ENCODE measurements around the gene UGT1A10. TPM values are rescaled to one million over a fixed set of nuclear protein-coding genes. Genes with fewer than 3 reads are reported as not detected.

UGT1A10 gene
- total and polyA plus RNA-seq, 10 of the 15 experiments (the other 5 are each of a cell fraction or from before 2014, with no cell fraction given), result not detected

DNA sequence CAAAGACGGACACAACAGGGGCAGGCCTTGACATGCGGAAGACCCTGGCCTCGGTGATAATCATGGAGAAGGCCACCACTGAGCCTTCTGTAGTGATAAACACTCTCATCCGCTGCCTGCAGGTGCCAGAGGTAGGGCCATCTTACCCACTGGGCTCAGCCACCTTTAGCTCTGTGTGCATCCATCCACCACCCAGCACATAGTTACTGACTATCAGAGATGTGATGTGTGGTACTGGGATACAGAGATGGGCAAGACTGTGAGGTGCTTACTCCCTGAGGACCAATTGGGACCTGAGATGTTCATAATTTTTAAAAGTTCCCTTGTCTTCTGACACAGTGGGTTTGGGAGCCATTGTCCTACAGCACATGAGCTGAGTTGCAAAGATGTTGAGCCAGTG is 143.5 kb downstream of the UGT1A10 start:
- FAIRE-seq (no peak), DNase-seq (ENCODE audit: low read depth, low spot score) (no peak), ATAC-seq (no peak)
- Histone ChIP-seq H3K9ac (ENCODE audit: control insufficient read depth, insufficient read depth, low read length) (no peak overlapping the region), H3K4me2 (ENCODE audit: control insufficient read depth, insufficient read depth) (no peak overlapping the region), H3K4me1 (ENCODE audit: control insufficient read depth, insufficient read depth, low read length) (no peaks in the 10 kb centered on the region), H3K27ac (ENCODE audit: control insufficient read depth, insufficient read depth) (no peak overlapping the region), H3K4me3 (no peak overlapping the region), H3K9me3 (replicated peaks; ENCODE audit: control insufficient read depth, insufficient read depth, low read length) (no peaks in the 10 kb centered on the region; the same call in 2 of the 3 replicates), H4K20me1 (ENCODE audit: control insufficient read depth, insufficient read depth) (no peaks in the 10 kb centered on the region), H3K79me2 (ENCODE audit: control insufficient read depth, insufficient read depth, low read length) (no peaks in the 10 kb centered on the region), H2AFZ (ENCODE audit: control insufficient read depth, low read depth, low read length) (no peak overlapping the region), H3K36me3 (ENCODE audit: control insufficient read depth in 2 of 2, insufficient read depth in 2 of 2, low read length in 1 of 2) (no peaks in the 10 kb centered on the region), H3K27me3 (replicated peaks in 1 of 2; ENCODE audit: control insufficient read depth in 2 of 2, insufficient read depth in 2 of 2, low read length in 1 of 2) (no peaks in the 10 kb centered on the region)
- ChIA-PET CTCF (no interaction called here), RAD21 (ENCODE audit: unreplicated experiment) (no interaction called here), POLR2A (no interaction called here), SMC1A (ENCODE audit: uncharacterized antibody, unreplicated experiment) (no interaction called here)
- no TSS peak for BruUV-seq (replicated peaks)
- WGBS (ENCODE audit: insufficient coverage, insufficient replicate concordance, low lambda C conversion rate, missing lambda C conversion rate), result 56% methylated on average over 4 of the region's 4 CpGs
- in situ Hi-C loops (cut with MboI) (no loop called here), intact Hi-C loops (cut with micrococcal nuclease; ENCODE audit: unreplicated experiment) (no loop called here)
- TF ChIP-seq POU2F2 (IDR thresholded peaks at IDR 0.05; ENCODE audit: borderline replicate concordance, low read depth, low read length), result no peak
- TF ChIP-seq HDAC6 (IDR thresholded peaks at IDR 0.05; ENCODE audit: unreplicated experiment), result no peak
- TF ChIP-seq SUZ12 (IDR thresholded peaks at IDR 0.05; ENCODE audit: unreplicated experiment), result no peak
- no peak for TF ChIP-seq RAD51 (IDR thresholded peaks at IDR 0.05)
- no peak for TF ChIP-seq HCFC1 (IDR thresholded peaks at IDR 0.05; ENCODE audit: low read length)
- TF ChIP-seq, protein P1, sequence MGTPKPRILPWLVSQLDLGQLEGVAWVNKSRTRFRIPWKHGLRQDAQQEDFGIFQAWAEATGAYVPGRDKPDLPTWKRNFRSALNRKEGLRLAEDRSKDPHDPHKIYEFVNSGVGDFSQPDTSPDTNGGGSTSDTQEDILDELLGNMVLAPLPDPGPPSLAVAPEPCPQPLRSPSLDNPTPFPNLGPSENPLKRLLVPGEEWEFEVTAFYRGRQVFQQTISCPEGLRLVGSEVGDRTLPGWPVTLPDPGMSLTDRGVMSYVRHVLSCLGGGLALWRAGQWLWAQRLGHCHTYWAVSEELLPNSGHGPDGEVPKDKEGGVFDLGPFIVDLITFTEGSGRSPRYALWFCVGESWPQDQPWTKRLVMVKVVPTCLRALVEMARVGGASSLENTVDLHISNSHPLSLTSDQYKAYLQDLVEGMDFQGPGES (IDR thresholded peaks at IDR 0.05), result no peak
- TF ChIP-seq SP1 (IDR thresholded peaks at IDR 0.05; ENCODE audit: low read depth, low read length), result no peak
- TF ChIP-seq SREBF1 (IDR thresholded peaks at IDR 0.05; ENCODE audit: low read length), result no peak
- TF ChIP-seq, protein P2, sequence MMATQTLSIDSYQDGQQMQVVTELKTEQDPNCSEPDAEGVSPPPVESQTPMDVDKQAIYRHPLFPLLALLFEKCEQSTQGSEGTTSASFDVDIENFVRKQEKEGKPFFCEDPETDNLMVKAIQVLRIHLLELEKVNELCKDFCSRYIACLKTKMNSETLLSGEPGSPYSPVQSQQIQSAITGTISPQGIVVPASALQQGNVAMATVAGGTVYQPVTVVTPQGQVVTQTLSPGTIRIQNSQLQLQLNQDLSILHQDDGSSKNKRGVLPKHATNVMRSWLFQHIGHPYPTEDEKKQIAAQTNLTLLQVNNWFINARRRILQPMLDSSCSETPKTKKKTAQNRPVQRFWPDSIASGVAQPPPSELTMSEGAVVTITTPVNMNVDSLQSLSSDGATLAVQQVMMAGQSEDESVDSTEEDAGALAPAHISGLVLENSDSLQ (IDR thresholded peaks at IDR 0.05), result no peak
- no peak for TF ChIP-seq ZNF687 (IDR thresholded peaks at IDR 0.05)
- TF ChIP-seq EP300 (IDR thresholded peaks at IDR 0.05; ENCODE audit: borderline replicate concordance in 1 of 2, control insufficient read depth in 1 of 2, low read depth in 2 of 2, low read length in 2 of 2), result no peak

Data from GM12878 (cell line).